IMR-90 (cell line): ENCODE results near the gene GRK5. TPM values are rescaled to one million over a fixed set of nuclear protein-coding genes. Genes with fewer than 3 reads are reported as not detected.

Source experiments
- ATAC-seq: fragments of 200-7000 bp; cut with Tn5 transposase; 2 replicates; pipeline ENCODE4 v1.9.1; 2020; ENCODE audit warnings: low read depth, mild to moderate bottlenecking, moderate library complexity
- BruUV-seq: library from RNA; stranded (reverse); fragments of 400-500 nt; replicated peaks from 2 replicates; lab custom pipeline; 2021; lab: Mats Ljungman, UMichigan
- CTCF ChIA-PET: fragments of 300-600 bp; formaldehyde crosslinking; extraction: SDS; loops from one replicate; lab custom pipeline; 2021; ENCODE audit warnings: antibody characterized with exemption; lab: Yijun Ruan, JAX
- POLR2A ChIA-PET: fragments of 300-600 bp; sonication (Branson Sonifier 250); formaldehyde crosslinking; loops from one replicate; lab custom pipeline; 2022; ENCODE audit warnings: antibody characterized with exemption; ENCODE audit not compliant: unreplicated experiment; lab: Charles Lee
- DNase-seq: peaks from one replicate; pipeline ENCODE4 v3.0.0; 2013
- H2AFZ ChIP-seq: replicated peaks from 2 replicates; pipeline ENCODE3; 2013; ENCODE audit warnings: low read length, mild to moderate bottlenecking; ENCODE audit not compliant: poor library complexity
- H2AK5ac ChIP-seq: 2 replicates; pipeline ENCODE4 v1.6.1; 2013; ENCODE audit warnings: low read depth, low read length, inconsistent platforms
- H2AK9ac ChIP-seq: replicated peaks from 2 replicates; pipeline ENCODE3; 2013; ENCODE audit warnings: mild to moderate bottlenecking, low read depth, low read length, moderate library complexity; ENCODE audit not compliant: poor library complexity
- H2BK120ac ChIP-seq: 2 replicates; pipeline ENCODE4 v1.6.1; 2013; ENCODE audit warnings: low read depth, low read length, inconsistent platforms
- H2BK15ac ChIP-seq: 3 replicates; pipeline ENCODE4 v1.6.1; 2013; ENCODE audit warnings: low read depth, low read length, inconsistent platforms
- H2BK20ac ChIP-seq: 2 replicates; pipeline ENCODE4 v1.6.1; 2013; ENCODE audit warnings: low read depth, mild to moderate bottlenecking, inconsistent platforms, low read length, moderate library complexity
- H2BK5ac ChIP-seq: 2 replicates; pipeline ENCODE4 v1.6.1; 2013; ENCODE audit warnings: mild to moderate bottlenecking, low read depth, low read length, inconsistent platforms; ENCODE audit not compliant: poor library complexity, severe bottlenecking
- H3K14ac ChIP-seq: replicated peaks from 2 replicates; pipeline ENCODE4 v1.6.1; 2013; ENCODE audit warnings: low read depth, low read length, inconsistent platforms
- H3K18ac ChIP-seq: 2 replicates; pipeline ENCODE4 v1.6.1; 2013; ENCODE audit warnings: low read depth, low read length, control low read depth
- H3K23ac ChIP-seq: 2 replicates; pipeline ENCODE4 v1.6.1; 2013; ENCODE audit warnings: low read depth, low read length, inconsistent platforms
- H3K27ac ChIP-seq: 2 replicates; pipeline ENCODE4 v1.5.1; 2013; ENCODE audit warnings: mild to moderate bottlenecking, control low read depth, low read length; ENCODE audit not compliant: insufficient read depth
- H3K27me3 ChIP-seq: 2 replicates; pipeline ENCODE4 v1.6.1; 2013; ENCODE audit warnings: low read length; ENCODE audit not compliant: control insufficient read depth, insufficient read depth
- H3K36me3 ChIP-seq: 2 replicates; pipeline ENCODE4 v1.6.1; 2013; ENCODE audit warnings: low read length, mixed read lengths; ENCODE audit not compliant: control insufficient read depth, insufficient read depth
- H3K4ac ChIP-seq: 2 replicates; pipeline ENCODE4 v1.6.1; 2013; ENCODE audit warnings: low read depth, low read length, inconsistent platforms
- H3K4me1 ChIP-seq: 2 replicates; pipeline ENCODE4 v1.6.1; 2013; ENCODE audit warnings: low read length, mixed read lengths; ENCODE audit not compliant: control insufficient read depth, insufficient read depth
- H3K4me2 ChIP-seq: 2 replicates; pipeline ENCODE4 v1.6.1; 2013; ENCODE audit warnings: low read depth, mild to moderate bottlenecking, control low read depth, low read length, moderate library complexity
- H3K4me3 ChIP-seq: 2 replicates; pipeline ENCODE4 v1.5.1; 2013; ENCODE audit warnings: low read depth, mild to moderate bottlenecking, control low read depth, low read length, moderate library complexity; ENCODE audit not compliant: insufficient read depth
- H3K56ac ChIP-seq: 2 replicates; pipeline ENCODE4 v1.6.1; 2013; ENCODE audit warnings: low read length, inconsistent platforms; ENCODE audit not compliant: insufficient read depth; ENCODE audit errors: extremely low read depth
- H3K79me1 ChIP-seq, 2 experiments: 2 replicates each; pipeline ENCODE4 v1.6.1; 2013; ENCODE audit warnings: low read length in 2 of 2, inconsistent platforms in 1 of 2, low read depth in 1 of 2
- H3K9ac ChIP-seq: 2 replicates; pipeline ENCODE4 v1.6.1; 2013; ENCODE audit warnings: low read depth, low read length, control low read depth
- H3K9me1 ChIP-seq: 2 replicates; pipeline ENCODE4 v1.6.1; 2013; ENCODE audit warnings: low read length, inconsistent platforms; ENCODE audit not compliant: insufficient read depth
- H3K9me3 ChIP-seq: 2 replicates; pipeline ENCODE4 v1.6.1; 2013; ENCODE audit warnings: low read length; ENCODE audit not compliant: control insufficient read depth, insufficient read depth
- H4K20me1 ChIP-seq: 2 replicates; pipeline ENCODE4 v1.6.1; 2013; ENCODE audit warnings: low read length, inconsistent platforms; ENCODE audit not compliant: insufficient read depth
- H4K5ac ChIP-seq: 2 replicates; pipeline ENCODE4 v1.6.1; 2013; ENCODE audit warnings: mild to moderate bottlenecking, low read depth, low read length, control low read depth
- H4K8ac ChIP-seq, 2 experiments: 2 replicates each; pipeline ENCODE4 v1.6.1; 2013; ENCODE audit warnings: low read depth in 2 of 2, low read length in 2 of 2, control low read depth in 1 of 2, inconsistent platforms in 1 of 2
- H4K91ac ChIP-seq: 2 replicates; pipeline ENCODE4 v1.6.1; 2013; ENCODE audit warnings: low read depth, low read length, inconsistent platforms; ENCODE audit not compliant: insufficient read depth
- CHD1 ChIP-seq: IDR thresholded peaks from 2 replicates; pipeline ENCODE4 v1.6.1; 2012; ENCODE audit warnings: low read depth, low read length, improper control_type of control experiment
- FOS ChIP-seq: fragments of 150-350 bp; IDR thresholded peaks from 2 replicates; pipeline ENCODE4 v1.6.1; 2016; ENCODE audit warnings: low read depth, low read length
- MAFK ChIP-seq: IDR thresholded peaks from 2 replicates; pipeline ENCODE4 v1.6.1; 2012; ENCODE audit warnings: low read depth, low read length, improper control_type of control experiment
- NFE2L2 ChIP-seq: fragments of 150-350 bp; IDR thresholded peaks from 2 replicates; pipeline ENCODE4 v1.6.1; 2016; ENCODE audit warnings: low read depth, mild to moderate bottlenecking, low read length
- RCOR1 ChIP-seq: IDR thresholded peaks from 2 replicates; pipeline ENCODE4 v1.6.1; 2012; ENCODE audit warnings: mild to moderate bottlenecking, low read length, improper control_type of control experiment; ENCODE audit not compliant: insufficient replicate concordance
- RFX5 ChIP-seq: IDR thresholded peaks from 2 replicates; pipeline ENCODE4 v1.8.0; 2012; ENCODE audit warnings: low read depth, mild to moderate bottlenecking, low read length, moderate library complexity
- SMC3 ChIP-seq: fragments of 150-350 bp; IDR thresholded peaks from 2 replicates; pipeline ENCODE4 v1.6.1; 2016; ENCODE audit warnings: low read depth, mild to moderate bottlenecking, antibody characterized with exemption, low read length, moderate library complexity
- WGBS, 2 experiments: methylation state at CpG; one replicate each; pipeline versions ENCODE4 v1.1.5 to v1.1.7; 2013; ENCODE audit warnings: missing lambda C conversion rate in 2 of 2; ENCODE audit not compliant: insufficient read length in 1 of 2; ENCODE audit errors: extremely low coverage in 2 of 2; 5-methylcytosine and 5-hydroxymethylcytosine counted together
- dilution Hi-C: fragments of 300-500 bp; cut with HindIII; formaldehyde crosslinking; loops from one replicate; pipeline ENCODE4 v1.14.3; 2018; ENCODE audit warnings: low sequenced_read_pairs; ENCODE audit not compliant: unreplicated experiment
- in situ Hi-C: fragments of 300-500 bp; cut with MboI; formaldehyde crosslinking; loops from 3 replicates; pipeline ENCODE4 v1.14.3; 2019; ENCODE audit warnings: low sequenced_read_pairs, inconsistent platforms, mixed read lengths
- intact Hi-C: fragments of 100-400 bp; cut with micrococcal nuclease; formaldehyde crosslinking; loops from 2 replicates; pipeline ENCODE4 v1.10.0; 2022
- polyA plus RNA-seq, 3 experiments: library from polyadenylated mRNA; depleted of rRNA; stranded (reverse); fragments of >200 nt; gene quantifications; 2 replicates each; pipeline ENCODE4 v1.2.3, GENCODE V29; 2012; ENCODE audit warnings: low replicate concordance in 1 of 3
- total RNA-seq: library from RNA; depleted of rRNA; stranded (reverse); fragments of >200 nt; gene quantifications from 2 replicates; pipeline ENCODE4 v1.2.3, GENCODE V29; 2012

Gene GRK5
- total and polyA plus RNA-seq, 2 of the 4 experiments (the other 2 are of a cell fraction): 12.9 to 16.3 TPM

- Histone ChIP-seq H2AFZ (no peak overlapping the region), H4K8ac (no peak overlapping the region; a peak in 1 of 4 replicates), H4K20me1 (peaks cover 21% of the 10 kb centered on the region; the same call in 1 of the 2 replicates), H3K18ac (no peak overlapping the region), H2AK9ac (no peak overlapping the region), H2AK5ac (peak overlapping the region; percentile 84), H3K27ac (no peak overlapping the region), H4K91ac (peak overlapping the region; percentile 58), H3K4me3 (no peak overlapping the region), H3K4ac (peak overlapping the region; percentile 69; the same call in 1 of the 2 replicates), H3K9me3 (no peaks in the 10 kb centered on the region), H3K14ac (no peak overlapping the region), H2BK15ac (peak overlapping the region; percentile 57; the same call in 1 of the 3 replicates), H3K27me3 (no peaks in the 10 kb centered on the region), H3K4me2 (no peak overlapping the region), H3K9ac (no peak overlapping the region), H2BK5ac (no peak overlapping the region), H3K9me1 (peaks cover 34% of the 10 kb centered on the region), H2BK120ac (peak overlapping the region; percentile 55; the same call in 1 of the 2 replicates), H3K4me1 (peaks cover 55% of the 10 kb centered on the region), H2BK20ac (no peak overlapping the region), H4K5ac (no peak overlapping the region), H3K36me3 (peaks cover 12% of the 10 kb centered on the region; the same call in 1 of the 2 replicates), H3K56ac (no peak overlapping the region), H3K79me1 (peaks cover 62 to 83% of the 10 kb centered on the region in 2 experiments), H3K23ac (no peak overlapping the region)
- no peak for DNase-seq
- no peak for ATAC-seq
- CTCF ChIA-PET: interaction anchor here (1.1 kb wide), 1 partner anchor 167 kb away, joined by 5 read pairs; no protein-coding TSS in a partner anchor
- no CpG with 5 or more reads among the region's 13 CpGs for WGBS, 2 experiments
- intact Hi-C loops: no loop called here
- no TSS peak for BruUV-seq
- POLR2A ChIA-PET: no interaction called here
- TF ChIP-seq CHD1 (no peak), RFX5 (no peak), NFE2L2 (no peak), SMC3 (no peak), FOS (no peak), RCOR1 (no peak), MAFK (no peak)
- in situ Hi-C loops: no loop called here
- dilution Hi-C loops: no loop called here
Observed at GRCh38 chr10:119373294-119374102, 166.1 kb downstream of the GRK5 start.
